ENCODE measurements around the gene FNDC1. TPM values are rescaled to one million over a fixed set of nuclear protein-coding genes. Genes with fewer than 3 reads are reported as not detected.

The FNDC1 gene
- total and polyA plus RNA-seq, 2 of the 13 experiments (the other 11 are each of a cell fraction or from before 2014, with no cell fraction given) = not detected

- TF ChIP-seq ZNF276 (CRISPR knock-in tag; IDR thresholded peaks at IDR 0.05; ENCODE audit: low read depth) = no peak
- TF ChIP-seq ZNF296 (CRISPR knock-in tag; conservative IDR thresholded peaks at IDR 0.05) = no peak
Observed at GRCh38 chr6:159172091-159172491, 2.9 kb downstream of the FNDC1 start (continued).

GRCh38 chr6:159174263-159174969 is 5.2 kb downstream of the FNDC1 start:
- ChIA-PET POLR2A (no interaction called here), CTCF (ENCODE audit: low intra/inter-chr PET ratio, low total read pairs) (interaction anchor here (2.6 kb wide), 1 partner anchor 480 kb away, joined by 25 read pairs; no protein-coding TSS in a partner anchor)
- DNase-seq (ENCODE audit: low spot score) (peak; percentile 46), ATAC-seq (peak; percentile 97), FAIRE-seq (peak; percentile 76)
- Histone ChIP-seq H3K27ac (ENCODE audit: extremely low read length, insufficient read depth, low read length) (no peak overlapping the region), H2AFZ (ENCODE audit: low read length) (no peak overlapping the region), H3K9ac (ENCODE audit: insufficient read depth, low read depth, low read length) (no peak overlapping the region), H3K36me3 (replicated peaks in 1 of 2; ENCODE audit: control insufficient read depth in 1 of 2, insufficient read depth in 2 of 2, low read length in 2 of 2) (no peaks in the 10 kb centered on the region), H3K9me3 (ENCODE audit: low read length) (no peaks in the 10 kb centered on the region), H3K27me3 (ENCODE audit: control insufficient read depth in 1 of 2, insufficient read depth in 2 of 2, low read length in 2 of 2) (peaks cover 5 to 48% of the 10 kb centered on the region in 2 experiments), H3K79me2 (ENCODE audit: insufficient read depth, low read length) (no peaks in the 10 kb centered on the region), H3K4me3 (replicated peaks in 1 of 3; ENCODE audit: insufficient read depth in 1 of 3, low read depth in 2 of 3, low read length in 3 of 3) (no peak overlapping the region), H4K20me1 (ENCODE audit: insufficient read depth, low read length) (no peaks in the 10 kb centered on the region), H3K4me2 (ENCODE audit: low read depth, low read length) (no peak overlapping the region), H3K4me1 (ENCODE audit: insufficient read depth, low read length) (no peaks in the 10 kb centered on the region)
- no TSS peak for BruUV-seq (replicated peaks)
- in situ Hi-C loops (cut with HindIII; ENCODE audit: extremely low pct_ligation_motif_present, low pct_unique_long_range_greater_than_20kb) (loop anchor here (5.0 kb wide), 1 partner anchor 473 kb away; no protein-coding TSS in a partner anchor), intact Hi-C loops (cut with micrococcal nuclease; ENCODE audit: unreplicated experiment) (loop anchor here (1.0 to 2.0 kb wide), 2 partner anchors 435 to 480 kb away; no protein-coding TSS in a partner anchor)
- 8% methylated on average over 18 of the region's 19 CpGs for WGBS (ENCODE audit: low lambda C conversion rate)
- TF ChIP-seq ZNF501 (CRISPR knock-in tag; IDR thresholded peaks at IDR 0.05) (peak; percentile 38; the same call in 1 of the 2 replicates), SALL1 (CRISPR knock-in tag; IDR thresholded peaks at IDR 0.05) (peak; percentile 50; the same call in 1 of the 2 replicates), YEATS4 (CRISPR knock-in tag; IDR thresholded peaks at IDR 0.05; ENCODE audit: borderline replicate concordance) (0 out of 2 replicates have a peak, but pooled peaks have one; percentile 25), TBP (CRISPR knock-in tag; IDR thresholded peaks at IDR 0.05) (peak; percentile 32; the same call in 1 of the 2 replicates), MXD3 (CRISPR knock-in tag; IDR thresholded peaks at IDR 0.05) (no peak), ZNF724P (CRISPR knock-in tag; IDR thresholded peaks at IDR 0.05; ENCODE audit: borderline replicate concordance) (0 out of 2 replicates have a peak, but pooled peaks have one; percentile 23), GABPB1 (CRISPR knock-in tag; IDR thresholded peaks at IDR 0.05) (0 out of 2 replicates have a peak, but pooled peaks have one; percentile 28), ZBTB46 (CRISPR knock-in tag; IDR thresholded peaks at IDR 0.05; ENCODE audit: borderline replicate concordance) (no peak), MYC (CRISPR knock-in tag; IDR thresholded peaks at IDR 0.05; ENCODE audit: borderline replicate concordance) (peak; percentile 26; the same call in 1 of the 2 replicates), ZNF841 (CRISPR knock-in tag; IDR thresholded peaks at IDR 0.05; ENCODE audit: borderline replicate concordance) (no peak), TARDBP (CRISPR knock-in tag; IDR thresholded peaks at IDR 0.05) (no peak), ATF5 (CRISPR knock-in tag; IDR thresholded peaks at IDR 0.05; ENCODE audit: low read depth) (no peak), RFXAP (CRISPR knock-in tag; IDR thresholded peaks at IDR 0.05; ENCODE audit: borderline replicate concordance) (0 out of 2 replicates have a peak, but pooled peaks have one; percentile 36), STAG1 (CRISPR knock-in tag; IDR thresholded peaks at IDR 0.05) (peak; percentile 88), NCOA5 (CRISPR knock-in tag; IDR thresholded peaks at IDR 0.05) (0 out of 2 replicates have a peak, but pooled peaks have one; percentile 16), HOXA5 (CRISPR knock-in tag; IDR thresholded peaks at IDR 0.05) (0 out of 2 replicates have a peak, but pooled peaks have one; percentile 17)
